Measurements from ENCODE around the gene KRT31. TPM values are rescaled to one million over a fixed set of nuclear protein-coding genes. Genes with fewer than 3 reads are reported as not detected.
"Not testable (repeated sequence)": the region's sequence is repeated elsewhere in the genome, so short reads cannot be mapped to it uniquely, and the experiment has no call there.

Gene KRT31
- total RNA-seq, 2 donors from 2014 or later: not detected

- H3K4me3 Mint-ChIP-seq: no peak within 1 kb of the TSS
- no peaks in the 10 kb centered on the region for H3K36me3 Mint-ChIP-seq (ENCODE audit: low read depth)
- no peaks in the 10 kb centered on the region for H3K9me3 Mint-ChIP-seq
- peaks cover 4% of the 10 kb centered on the region for H3K4me1 Mint-ChIP-seq
- no peaks in the 10 kb centered on the region for H3K27me3 Mint-ChIP-seq
- H3K27ac Mint-ChIP-seq: peak within 1 kb of the TSS; percentile 6
- ATAC-seq (replicated peaks): no peak
These were observed 26.8 kb upstream of the KRT31 start, which contains the start of gene KRT37 for GRCh38 chr17:41424111-41424635. TSS of gene KRT37 (minus strand) at chr17:41424585. CDS start at chr17:41424523, 62 bp downstream.

DNA sequence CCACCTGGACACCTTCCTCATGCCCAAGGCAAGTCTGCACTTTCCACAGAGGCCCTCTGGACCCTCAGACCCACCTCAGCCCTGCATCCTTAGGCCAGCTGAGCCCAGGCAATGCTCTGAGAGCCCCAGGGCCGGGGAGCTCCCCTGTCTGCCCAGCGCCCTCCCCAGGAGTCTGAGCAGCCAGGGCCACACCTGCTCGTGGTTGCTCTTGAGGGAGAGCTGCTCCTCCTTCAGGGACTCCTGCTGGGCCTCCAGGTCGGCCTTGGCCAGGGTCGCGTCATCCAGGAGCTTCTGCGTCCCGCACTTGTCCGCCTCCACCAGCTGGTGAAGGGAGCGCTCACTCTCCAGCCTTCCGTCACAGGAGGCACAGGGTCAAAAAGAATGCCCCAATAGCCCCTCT, 25.2 kb upstream of the KRT31 start:
- H3K4me1 Mint-ChIP-seq; H3K4me3 Mint-ChIP-seq; ATAC-seq (replicated peaks); H3K36me3 Mint-ChIP-seq (ENCODE audit: low read depth); H3K27me3 Mint-ChIP-seq; H3K27ac Mint-ChIP-seq; H3K9me3 Mint-ChIP-seq: not testable (repeated sequence)

- ATAC-seq (replicated peaks): no peak
- Mint-ChIP-seq H3K4me1 (peaks cover 9% of the 10 kb centered on the region), H3K9me3 (no peaks in the 10 kb centered on the region), H3K36me3 (ENCODE audit: low read depth) (no peaks in the 10 kb centered on the region), H3K27ac (no peak overlapping the region), H3K27me3 (no peaks in the 10 kb centered on the region), H3K4me3 (no peak overlapping the region)
These were observed 24.2 kb upstream of the KRT31 start for GRCh38 chr17:41421617-41422016.

DNA sequence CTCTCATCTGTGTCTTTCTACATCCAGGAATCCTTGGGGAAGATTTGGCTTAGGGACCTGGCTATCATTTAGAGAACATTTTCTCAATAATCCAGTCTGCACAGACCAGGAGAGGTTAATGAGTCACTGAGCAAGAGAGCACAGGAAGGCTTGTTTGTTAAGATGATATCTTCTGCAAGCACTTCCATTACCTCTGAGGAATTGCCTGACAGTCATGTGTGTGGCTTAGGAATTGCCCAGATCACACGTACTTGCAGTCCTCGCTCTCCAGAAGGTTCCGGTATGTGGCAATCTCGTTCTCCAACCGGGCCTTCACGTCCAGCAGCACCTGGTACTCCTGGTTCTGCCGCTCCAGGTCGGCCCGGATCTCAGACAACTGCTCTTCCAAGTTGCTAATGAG, 23.7 kb upstream of the KRT31 start:
- Mint-ChIP-seq H3K4me3 (no peak overlapping the region), H3K9me3 (no peaks in the 10 kb centered on the region), H3K4me1 (peaks cover 9% of the 10 kb centered on the region), H3K36me3 (ENCODE audit: low read depth) (no peaks in the 10 kb centered on the region), H3K27ac (no peak overlapping the region), H3K27me3 (no peaks in the 10 kb centered on the region)
- no peak for ATAC-seq (replicated peaks)

DNA sequence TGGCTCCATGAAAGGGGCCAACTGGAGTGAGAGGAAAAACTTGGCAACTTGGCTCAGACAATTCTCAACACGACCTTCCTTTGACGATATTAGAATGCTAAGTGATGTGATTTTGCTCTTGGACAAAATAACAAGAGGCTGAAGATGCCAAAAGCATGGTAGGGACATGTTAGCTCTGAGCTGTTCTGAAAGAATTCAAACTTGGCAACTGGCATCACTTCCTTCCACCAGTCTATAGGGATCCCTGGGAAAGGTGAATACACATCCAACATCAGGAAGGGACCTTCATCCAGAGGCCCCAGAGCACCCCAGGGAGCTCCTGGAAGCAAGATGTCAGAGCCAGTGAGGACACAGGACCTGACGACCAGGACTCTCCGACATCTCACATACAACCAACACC, 22.7 kb upstream of the KRT31 start:
- Mint-ChIP-seq H3K4me1 (peaks cover 9% of the 10 kb centered on the region), H3K27ac (no peak overlapping the region), H3K36me3 (ENCODE audit: low read depth) (no peaks in the 10 kb centered on the region), H3K4me3 (no peak overlapping the region), H3K27me3 (no peaks in the 10 kb centered on the region), H3K9me3 (no peaks in the 10 kb centered on the region)
- ATAC-seq (replicated peaks): no peak

GRCh38 chr17:41419716-41420115, 22.3 kb upstream of the KRT31 start:
- Mint-ChIP-seq H3K36me3 (ENCODE audit: low read depth) (no peaks in the 10 kb centered on the region), H3K27me3 (no peaks in the 10 kb centered on the region), H3K4me1 (peaks cover 9% of the 10 kb centered on the region), H3K27ac (no peak overlapping the region), H3K4me3 (no peak overlapping the region), H3K9me3 (no peaks in the 10 kb centered on the region)
- no peak for ATAC-seq (replicated peaks)

DNA sequence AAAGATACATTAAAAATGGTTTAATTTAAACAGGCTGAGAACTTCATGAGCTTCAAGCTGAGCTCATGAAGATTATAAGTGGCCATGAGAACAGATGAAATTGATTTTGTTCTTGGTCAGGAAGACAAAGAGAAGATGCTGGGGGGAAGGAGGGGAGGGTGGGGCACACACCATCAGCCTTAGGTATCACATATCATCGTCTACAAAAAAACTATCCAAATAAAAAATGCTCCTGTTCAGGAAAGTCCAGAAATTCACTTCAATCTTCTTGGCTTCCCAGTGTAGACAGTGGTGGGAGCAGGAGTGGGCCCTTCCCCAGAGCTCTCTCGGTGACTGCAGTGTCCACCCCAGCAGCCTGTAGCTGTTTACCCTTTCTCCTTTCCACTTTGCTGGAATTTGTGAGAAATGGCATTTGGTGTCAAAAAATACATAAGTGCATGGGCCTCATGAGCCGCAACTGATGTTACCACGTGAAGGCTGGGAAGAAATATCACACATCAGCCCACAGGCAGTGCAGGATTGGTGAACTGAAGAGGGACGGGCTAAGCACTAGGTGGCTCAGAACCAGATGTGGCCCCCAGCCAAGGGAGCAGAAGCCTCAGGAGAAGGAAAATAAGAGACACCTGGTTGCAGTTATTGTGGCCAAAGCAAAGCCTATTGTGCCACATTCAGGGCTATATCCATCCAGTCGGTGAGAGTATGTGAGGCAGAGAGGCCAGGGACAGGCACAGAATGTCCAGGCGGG, 20.9 kb upstream of the KRT31 start:
- Mint-ChIP-seq H3K36me3 (ENCODE audit: low read depth) (no peaks in the 10 kb centered on the region), H3K27ac (peak overlapping the region; percentile 23), H3K4me3 (no peak overlapping the region), H3K27me3 (no peaks in the 10 kb centered on the region), H3K4me1 (peaks cover 9% of the 10 kb centered on the region), H3K9me3 (no peaks in the 10 kb centered on the region)
- ATAC-seq (replicated peaks): no peak

DNA sequence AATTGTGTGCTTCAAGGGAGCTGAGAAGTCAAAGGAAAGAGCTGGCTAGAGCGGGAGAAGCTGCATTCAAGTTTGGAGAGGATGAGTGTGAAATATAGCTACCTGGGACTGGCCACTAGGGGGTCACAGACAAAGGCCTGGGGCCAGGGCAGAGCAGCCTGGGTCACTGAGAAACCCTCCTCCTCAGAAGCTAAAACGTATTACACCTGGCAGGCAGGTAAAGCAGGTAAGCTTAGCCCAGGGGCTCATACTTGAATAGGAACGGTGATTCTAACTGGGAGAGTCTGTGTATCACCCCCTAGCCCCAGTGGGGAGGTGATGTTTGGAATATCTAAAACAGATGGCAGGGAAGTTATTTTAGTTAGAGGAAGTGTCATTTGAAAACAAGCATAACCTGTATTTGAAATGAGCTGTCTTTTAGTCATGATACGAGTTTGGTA, 20.2 kb upstream of the KRT31 start:
- no peaks in the 10 kb centered on the region for H3K36me3 Mint-ChIP-seq (ENCODE audit: low read depth)
- peaks cover 9% of the 10 kb centered on the region for H3K4me1 Mint-ChIP-seq
- no peak overlapping the region for H3K4me3 Mint-ChIP-seq
- ATAC-seq (replicated peaks): no peak
- no peaks in the 10 kb centered on the region for H3K27me3 Mint-ChIP-seq
- H3K9me3 Mint-ChIP-seq: no peaks in the 10 kb centered on the region
- peak overlapping the region; percentile 23 for H3K27ac Mint-ChIP-seq

- Mint-ChIP-seq H3K36me3 (ENCODE audit: low read depth) (no peaks in the 10 kb centered on the region), H3K9me3 (no peaks in the 10 kb centered on the region), H3K4me1 (peaks cover 9% of the 10 kb centered on the region), H3K27me3 (no peaks in the 10 kb centered on the region), H3K27ac (peak overlapping the region; percentile 23), H3K4me3 (no peak overlapping the region)
- ATAC-seq (replicated peaks): no peak
These were observed 19.7 kb upstream of the KRT31 start for GRCh38 chr17:41417127-41417526.

- H3K36me3 Mint-ChIP-seq (ENCODE audit: low read depth): no peaks in the 10 kb centered on the region
- H3K9me3 Mint-ChIP-seq: no peaks in the 10 kb centered on the region
- H3K4me1 Mint-ChIP-seq: peaks cover 9% of the 10 kb centered on the region
- no peak overlapping the region for H3K27ac Mint-ChIP-seq
- no peaks in the 10 kb centered on the region for H3K27me3 Mint-ChIP-seq
- ATAC-seq (replicated peaks): no peak
- no peak overlapping the region for H3K4me3 Mint-ChIP-seq
These were observed 19.1 kb upstream of the KRT31 start for GRCh38 chr17:41416479-41416878.

DNA sequence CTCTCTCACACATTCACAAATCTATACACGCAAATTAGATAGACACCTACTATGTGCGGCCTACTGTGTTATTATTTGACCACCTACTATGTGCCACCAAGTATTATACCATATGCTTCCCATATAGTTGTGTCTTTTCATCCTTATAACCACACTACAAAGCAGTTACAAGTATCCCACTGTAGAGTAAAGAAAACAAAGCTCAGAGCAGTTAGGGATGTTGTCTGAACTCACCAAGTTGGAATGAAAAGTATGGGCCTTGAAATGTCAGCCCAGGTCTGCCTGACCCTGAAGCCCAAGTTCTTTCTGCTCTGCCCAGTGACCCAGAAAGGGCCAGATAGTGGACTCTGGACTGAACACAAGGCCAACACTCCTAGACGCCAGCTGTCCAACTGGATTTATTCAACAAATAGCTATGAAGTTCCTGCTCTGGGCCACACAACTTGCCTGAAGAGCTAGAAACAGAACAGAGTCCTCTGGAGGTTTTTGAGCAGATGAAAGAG, 18.5 kb upstream of the KRT31 start:
- H3K27me3 Mint-ChIP-seq: no peaks in the 10 kb centered on the region
- H3K4me3 Mint-ChIP-seq: no peak overlapping the region
- no peaks in the 10 kb centered on the region for H3K36me3 Mint-ChIP-seq (ENCODE audit: low read depth)
- H3K4me1 Mint-ChIP-seq: peaks cover 9% of the 10 kb centered on the region
- no peak overlapping the region for H3K27ac Mint-ChIP-seq
- H3K9me3 Mint-ChIP-seq: no peaks in the 10 kb centered on the region
- no peak for ATAC-seq (replicated peaks)

GRCh38 chr17:41415411-41415810, 18.0 kb upstream of the KRT31 start:
- Mint-ChIP-seq H3K36me3 (ENCODE audit: low read depth) (no peaks in the 10 kb centered on the region), H3K27me3 (no peaks in the 10 kb centered on the region), H3K9me3 (no peaks in the 10 kb centered on the region), H3K4me1 (peaks cover 9% of the 10 kb centered on the region), H3K27ac (no peak overlapping the region), H3K4me3 (no peak overlapping the region)
- no peak for ATAC-seq (replicated peaks)

GRCh38 chr17:41413982-41414381, 16.6 kb upstream of the KRT31 start:
- ATAC-seq (replicated peaks): no peak
- Mint-ChIP-seq H3K4me1 (peaks cover 9% of the 10 kb centered on the region), H3K36me3 (ENCODE audit: low read depth) (no peaks in the 10 kb centered on the region), H3K27ac (peak overlapping the region; percentile 17), H3K4me3 (no peak overlapping the region), H3K27me3 (no peaks in the 10 kb centered on the region), H3K9me3 (no peaks in the 10 kb centered on the region)

DNA sequence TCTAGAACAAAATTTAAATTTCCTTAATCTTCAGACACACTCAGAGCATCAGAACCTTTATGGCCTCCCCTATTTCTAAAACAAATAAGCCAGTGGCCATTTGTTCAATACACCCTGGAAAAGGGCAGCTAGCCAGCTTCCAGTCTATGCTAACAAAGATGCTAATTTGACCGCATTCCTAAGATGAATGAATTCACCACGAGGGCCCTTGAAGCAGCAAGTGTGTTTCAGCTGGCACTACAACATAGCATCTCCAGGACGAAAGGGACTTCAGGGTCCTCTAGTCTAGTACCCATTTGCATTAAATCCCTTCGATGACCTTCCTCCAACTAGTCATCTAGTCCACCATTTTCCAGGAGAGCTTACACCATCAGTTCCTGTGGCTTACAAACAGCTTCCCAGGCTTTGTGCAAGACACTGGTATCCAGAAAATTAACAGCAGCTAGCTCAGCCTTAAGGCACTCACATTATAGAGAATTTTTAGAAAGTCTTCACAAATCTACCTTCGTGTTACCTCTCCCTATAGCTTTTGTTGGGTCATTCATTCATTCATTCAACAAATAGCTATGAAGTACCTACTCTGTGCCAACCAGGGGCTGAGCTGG, 16.0 kb upstream of the KRT31 start:
- Mint-ChIP-seq H3K36me3 (ENCODE audit: low read depth) (no peaks in the 10 kb centered on the region), H3K9me3 (no peaks in the 10 kb centered on the region), H3K4me3 (no peak overlapping the region), H3K27me3 (no peaks in the 10 kb centered on the region), H3K27ac (peak overlapping the region; percentile 17), H3K4me1 (peaks cover 9% of the 10 kb centered on the region)
- no peak for ATAC-seq (replicated peaks)

All from activated T-helper 17 cell treated with anti-CD3 and anti-CD28 coated beads, Interleukin-2, amount 50 U/mL, for 72 hours (primary cell).